ENCODE data around the gene MAGEF1.

MAGEF1 gene

GRCh38 chr3:184663756-184664155, 48.1 kb downstream of the MAGEF1 start:
- no peak for DNase-seq

GRCh38 chr3:184663356-184663755, 48.5 kb downstream of the MAGEF1 start:
- DNase-seq: no peak

DNA sequence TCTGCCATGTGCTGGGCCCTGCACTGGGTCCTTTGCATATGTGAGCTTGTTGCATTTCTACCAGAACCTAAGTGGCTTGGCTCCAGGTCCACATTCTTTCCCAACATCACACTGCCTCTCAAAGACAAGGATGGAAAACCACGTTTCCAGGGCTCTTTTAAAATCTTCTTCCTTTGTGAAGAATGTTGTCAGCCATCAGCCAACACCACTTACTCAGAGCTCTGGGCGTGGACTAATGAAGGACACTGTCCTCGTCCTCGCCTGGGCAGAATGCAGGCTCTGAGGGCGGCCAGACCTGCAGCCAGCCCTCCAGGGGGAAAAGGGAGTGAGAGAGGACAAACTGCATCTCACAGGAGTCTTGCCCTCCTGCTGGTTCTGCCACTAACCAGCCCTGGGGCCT, 49.7 kb downstream of the MAGEF1 start:
- no peak for DNase-seq

DNA sequence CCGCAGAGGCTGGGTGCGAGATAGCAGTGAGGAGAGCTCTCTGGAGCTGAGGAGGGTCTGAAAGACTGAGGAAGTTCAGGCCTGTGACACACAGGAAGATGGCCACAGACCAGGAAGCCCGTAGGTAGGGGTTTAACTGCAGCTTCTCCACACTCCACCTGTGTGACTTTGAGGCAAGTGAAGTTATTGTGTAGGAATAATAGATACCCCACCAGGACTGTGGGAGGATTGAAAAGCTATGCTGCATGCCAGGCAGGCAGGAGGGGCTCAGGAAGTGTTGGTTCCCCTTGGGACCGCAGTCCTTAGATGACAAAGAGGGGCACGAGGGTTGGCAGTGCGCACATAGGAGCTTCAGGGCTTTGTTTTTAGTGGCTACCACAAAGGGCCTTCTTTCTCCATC, 50.9 kb downstream of the MAGEF1 start:
- DNase-seq: no peak
